ENCODE measurements around the gene ACER1.

GRCh38 chr19:6334490-6335285 is 1.3 kb upstream of the ACER1 start:
- TF ChIP-seq CTCF (IDR thresholded peaks at IDR 0.05; ENCODE audit: low read depth, low read length), result no peak
- TF ChIP-seq MAX (IDR thresholded peaks at IDR 0.05; ENCODE audit: low read depth, low read length), result no peak
- no peak for TF ChIP-seq MYC (IDR thresholded peaks at IDR 0.05; ENCODE audit: low read depth, low read length)
- no peak for TF ChIP-seq POLR2A (IDR thresholded peaks at IDR 0.05; ENCODE audit: extremely low read depth, insufficient read length)
